GM23338 (cell line): ENCODE data around the gene PRPH2. TPM values are rescaled to one million over a fixed set of nuclear protein-coding genes. Genes with fewer than 3 reads are reported as not detected.

Source experiments
- ATAC-seq: fragments of 200-7000 bp; cut with Tn5 transposase; 3 replicates; pipeline ENCODE4 v1.9.1; 2020
- DNase-seq: peaks from one replicate; pipeline ENCODE4 v3.0.0-alpha.2; 2015; ENCODE audit warnings: low spot score
- H2AFZ ChIP-seq: fragments of 200-600 bp; sonication (generic); 2 replicates; pipeline ENCODE4 v1.8.0; 2016; ENCODE audit warnings: antibody characterized with exemption, mild to moderate bottlenecking, moderate library complexity
- H3F3A ChIP-seq: fragments of 200-600 bp; sonication (generic); replicated peaks from 2 replicates; pipeline ENCODE4 v1.8.0; 2017; ENCODE audit warnings: antibody characterized with exemption, mixed run types, low read depth
- H3K27ac ChIP-seq: fragments of 200-600 bp; sonication (generic); 2 replicates; pipeline ENCODE4 v1.6.1; 2016; ENCODE audit warnings: low read depth
- H3K27me3 ChIP-seq: fragments of 200-600 bp; sonication (generic); 2 replicates; pipeline ENCODE4 v1.8.0; 2016; ENCODE audit warnings: mild to moderate bottlenecking, mixed run types, moderate library complexity; ENCODE audit not compliant: insufficient read depth
- H3K36me3 ChIP-seq: fragments of 200-600 bp; sonication (generic); 2 replicates; pipeline ENCODE4 v1.8.0; 2016; ENCODE audit warnings: mild to moderate bottlenecking; ENCODE audit not compliant: insufficient read depth
- H3K4me1 ChIP-seq: fragments of 200-600 bp; sonication (generic); 2 replicates; pipeline ENCODE4 v1.8.0; 2016; ENCODE audit warnings: mild to moderate bottlenecking, moderate library complexity; ENCODE audit not compliant: insufficient read depth
- H3K4me2 ChIP-seq: fragments of 200-600 bp; sonication (generic); 2 replicates; pipeline ENCODE4 v1.7.1; 2017; ENCODE audit warnings: mixed run types
- H3K4me3 ChIP-seq: fragments of 200-600 bp; sonication (generic); 2 replicates; pipeline ENCODE4 v1.6.1; 2016; ENCODE audit warnings: mixed run types
- H3K79me2 ChIP-seq: fragments of 200-600 bp; sonication (generic); replicated peaks from 2 replicates; pipeline ENCODE4 v1.8.0; 2017; ENCODE audit warnings: mild to moderate bottlenecking; ENCODE audit not compliant: insufficient read depth
- H3K9me2 ChIP-seq: fragments of 200-600 bp; sonication (generic); 2 replicates; pipeline ENCODE4 v1.8.0; 2017; ENCODE audit not compliant: insufficient read depth
- H4K20me1 ChIP-seq: fragments of 200-600 bp; sonication (generic); replicated peaks from 2 replicates; pipeline ENCODE4 v1.8.0; 2017; ENCODE audit warnings: mild to moderate bottlenecking; ENCODE audit not compliant: insufficient read depth
- H3K27ac Mint-ChIP-seq: 2 replicates; pipeline ENCODE4 v1.8.0; 2020; ENCODE audit warnings: inconsistent platforms, mild to moderate bottlenecking, moderate library complexity, mixed read lengths
- H3K27me3 Mint-ChIP-seq: 3 replicates; pipeline ENCODE4 v1.8.0; 2022; ENCODE audit warnings: low read depth, mild to moderate bottlenecking, moderate library complexity, mixed read lengths, inconsistent platforms; ENCODE audit not compliant: insufficient read depth, poor library complexity
- H3K36me3 Mint-ChIP-seq: 3 replicates; pipeline ENCODE4 v1.8.0; 2021; ENCODE audit warnings: low read depth, mild to moderate bottlenecking, inconsistent platforms, moderate library complexity, mixed read lengths
- H3K4me1 Mint-ChIP-seq: 3 replicates; pipeline ENCODE4 v1.8.0; 2020; ENCODE audit warnings: mild to moderate bottlenecking, inconsistent platforms, mixed read lengths
- H3K4me3 Mint-ChIP-seq: 3 replicates; pipeline ENCODE4 v1.8.0; 2021; ENCODE audit warnings: moderate library complexity, mild to moderate bottlenecking, inconsistent platforms, mixed read lengths
- H3K9me3 Mint-ChIP-seq: 3 replicates; pipeline ENCODE4 v1.8.0; 2020; ENCODE audit warnings: moderate library complexity, mild to moderate bottlenecking, inconsistent platforms, mixed read lengths
- ETS1 ChIP-seq: IDR thresholded peaks from 2 replicates; pipeline ENCODE4 v1.6.1; 2016; ENCODE audit warnings: antibody characterized with exemption
- EZH2 ChIP-seq: fragments of 200-600 bp; sonication (generic); IDR thresholded peaks from one replicate; pipeline ENCODE4 v1.8.0; 2017; ENCODE audit warnings: antibody characterized with exemption, mild to moderate bottlenecking, low read depth; ENCODE audit not compliant: unreplicated experiment
- POLR2AphosphoS5 ChIP-seq: IDR thresholded peaks from 2 replicates; pipeline ENCODE4 v1.6.1; 2016; ENCODE audit warnings: antibody characterized with exemption, low read depth
- REST ChIP-seq: IDR thresholded peaks from one replicate; pipeline ENCODE4 v1.6.1; 2018; ENCODE audit warnings: antibody characterized with exemption; ENCODE audit not compliant: unreplicated experiment
- STAT1 ChIP-seq: IDR thresholded peaks from one replicate; pipeline ENCODE4 v1.6.1; 2016; ENCODE audit warnings: antibody characterized with exemption; ENCODE audit not compliant: unreplicated experiment
- ZNF114 ChIP-seq: fragments of 250-450 bp; sonication (Bioruptor Pico); IDR thresholded peaks from 2 replicates; pipeline ENCODE4 v1.5.0; 2020; ENCODE audit warnings: mild to moderate bottlenecking, moderate library complexity
- ZNF331 ChIP-seq: fragments of 250-450 bp; sonication (Bioruptor Pico); IDR thresholded peaks from 2 replicates; pipeline ENCODE4 v1.5.0; 2020; ENCODE audit warnings: low read depth, mild to moderate bottlenecking, moderate library complexity
- ZNF462 ChIP-seq: fragments of 250-450 bp; sonication (Bioruptor Pico); IDR thresholded peaks from 2 replicates; pipeline ENCODE4 v1.5.0; 2020; ENCODE audit warnings: mild to moderate bottlenecking, moderate library complexity
- polyA plus RNA-seq: library from polyadenylated mRNA; unstranded; fragments of >200 nt; fragmentation: Nextera tagmentation; extraction: Ambion mirVana; gene quantifications from 2 replicates; pipeline ENCODE4 v1.2.1, GENCODE V29; 2016
- total RNA-seq: library from RNA; depleted of rRNA; stranded (reverse); fragments of >200 nt; shearing (Covaris generic); gene quantifications from 2 replicates; pipeline ENCODE4 v1.2.3, GENCODE V29; 2014

The PRPH2 gene
- total and polyA plus RNA-seq, 2 experiments from 2014 or later = 0.50 to 0.52 TPM

GRCh38 chr6:42727087-42727611 lies 4.8 kb upstream of the PRPH2 start:
- H3K9me2 ChIP-seq = no peaks in the 10 kb centered on the region
- no peaks in the 10 kb centered on the region for H3K9me3 Mint-ChIP-seq
- no peaks in the 10 kb centered on the region for H4K20me1 ChIP-seq
- peak; percentile 39 for ATAC-seq
- H3K27ac ChIP-seq = no peak overlapping the region
- no peaks in the 10 kb centered on the region for H3K27me3 ChIP-seq
- H3K4me1 Mint-ChIP-seq = peaks cover 4% of the 10 kb centered on the region
- H3K4me3 Mint-ChIP-seq = no peak overlapping the region
- DNase-seq = peak; percentile 30
- H3K4me3 ChIP-seq = no peak overlapping the region
- no peak overlapping the region for H3K4me2 ChIP-seq
- TF ChIP-seq ETS1 (no peak), EZH2 (no peak), ZNF331 (no peak), ZNF114 (CRISPR knock-in tag) (no peak), POLR2AphosphoS5 (no peak), ZNF462 (CRISPR knock-in tag) (no peak), STAT1 (no peak), REST (no peak)
- H3K4me1 ChIP-seq = no peaks in the 10 kb centered on the region
- H3K36me3 ChIP-seq = no peaks in the 10 kb centered on the region
- no peaks in the 10 kb centered on the region for H3F3A ChIP-seq
- no peaks in the 10 kb centered on the region for H3K79me2 ChIP-seq
- H3K36me3 Mint-ChIP-seq = no peaks in the 10 kb centered on the region
- H3K27me3 Mint-ChIP-seq = peaks cover 12% of the 10 kb centered on the region
- no peak overlapping the region for H3K27ac Mint-ChIP-seq
- peak overlapping the region; percentile 6; the same call in 1 of the 2 replicates for H2AFZ ChIP-seq
